ENCODE data around the gene SFR1. TPM values are rescaled to one million over a fixed set of nuclear protein-coding genes. Genes with fewer than 3 reads are reported as not detected.
A peak's percentile ranks its signal among the peaks of the same experiment; 100 is the strongest.

SFR1 gene, protein sequence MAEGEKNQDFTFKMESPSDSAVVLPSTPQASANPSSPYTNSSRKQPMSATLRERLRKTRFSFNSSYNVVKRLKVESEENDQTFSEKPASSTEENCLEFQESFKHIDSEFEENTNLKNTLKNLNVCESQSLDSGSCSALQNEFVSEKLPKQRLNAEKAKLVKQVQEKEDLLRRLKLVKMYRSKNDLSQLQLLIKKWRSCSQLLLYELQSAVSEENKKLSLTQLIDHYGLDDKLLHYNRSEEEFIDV
- total RNA-seq: 5.4 TPM

DNA sequence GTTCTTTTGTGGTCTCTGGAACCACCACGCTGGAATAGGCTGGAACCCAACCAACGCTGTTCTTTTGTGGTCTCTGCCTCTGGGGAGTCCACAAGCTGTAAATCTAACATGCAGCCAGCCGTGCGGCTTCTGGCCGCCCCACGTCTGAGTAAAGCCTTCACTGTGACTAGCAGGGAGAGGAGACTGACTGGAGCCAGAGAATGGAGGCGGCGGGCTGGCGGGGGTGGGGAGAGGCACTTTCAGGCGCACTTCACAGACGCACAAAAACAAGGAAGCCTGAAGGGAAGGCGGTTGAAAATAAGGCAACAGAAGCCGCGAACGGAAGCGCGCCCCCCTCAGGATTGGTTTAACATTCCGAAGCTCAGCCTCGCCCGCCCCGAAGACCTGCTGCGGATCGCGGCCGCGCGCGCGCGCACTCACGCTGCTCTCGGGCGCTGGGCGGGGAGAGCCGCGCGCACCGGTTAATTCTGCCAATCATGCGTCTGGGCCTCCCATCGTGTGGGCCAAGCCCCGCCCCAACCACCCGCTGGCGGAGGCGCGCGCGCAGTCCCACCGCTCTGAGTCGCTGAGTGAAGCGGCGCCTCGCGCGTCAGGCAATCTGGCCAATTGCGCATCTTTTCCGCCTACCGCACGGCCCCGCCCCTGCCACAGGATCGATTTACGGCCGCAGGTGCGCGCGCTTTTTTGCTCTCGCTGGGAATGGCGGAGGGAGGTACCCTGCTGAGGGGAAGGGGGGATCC lies at the start of gene SFR1:
Gene SFR1 (plus strand): TSS at position 687 of the 740 bp plus-strand sequence. CDS start 13 bp downstream, at position 700.
- peak; percentile 97 to 99 (median 99) for DNase-seq (ENCODE audit: low read depth in 2 of 3, low spot score in 2 of 3)

DNA sequence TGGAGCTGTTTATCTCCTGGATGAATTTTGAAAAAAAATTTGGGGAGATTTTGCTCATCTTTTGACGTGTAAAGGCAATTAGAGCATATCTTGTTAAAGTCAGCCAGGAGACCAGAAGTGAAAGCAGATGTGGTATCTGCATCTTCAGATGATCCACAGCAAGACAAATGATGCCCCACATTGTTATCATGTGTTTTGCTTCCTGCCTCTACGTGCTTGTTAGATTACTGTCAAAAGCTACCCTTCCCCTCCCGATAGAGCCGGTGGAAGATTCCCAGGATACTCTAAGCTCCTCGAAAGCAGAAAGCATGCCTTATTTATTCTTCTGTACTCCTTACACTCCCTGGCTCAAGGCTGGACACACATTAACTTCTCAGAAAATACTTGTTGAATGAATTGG lies 49.2 kb upstream of the SFR1 start:
- no peak for DNase-seq (ENCODE audit: low read depth in 2 of 3, low spot score in 2 of 3)

DNA sequence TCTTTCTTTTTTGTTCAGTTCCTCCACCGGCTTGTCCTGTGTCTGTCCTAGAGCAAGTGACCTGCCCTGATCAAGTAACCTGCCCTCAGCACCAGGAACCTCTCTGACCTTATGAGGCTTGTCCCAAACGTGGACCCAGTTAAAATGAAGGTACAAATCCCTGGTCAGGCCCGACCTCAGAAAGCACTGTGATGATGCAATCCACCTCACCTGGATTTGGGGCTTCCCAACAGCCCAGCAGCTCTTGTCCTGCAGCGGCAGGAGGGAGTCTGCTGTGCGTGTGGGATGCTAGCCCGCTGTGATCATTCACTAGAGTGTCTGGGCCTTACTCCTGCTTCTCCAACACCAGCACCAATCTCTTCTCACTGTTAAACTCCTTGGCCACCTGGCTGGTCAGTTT lies 47.5 kb upstream of the SFR1 start:
- DNase-seq (ENCODE audit: low read depth in 2 of 3, low spot score in 2 of 3): no peak

DNA sequence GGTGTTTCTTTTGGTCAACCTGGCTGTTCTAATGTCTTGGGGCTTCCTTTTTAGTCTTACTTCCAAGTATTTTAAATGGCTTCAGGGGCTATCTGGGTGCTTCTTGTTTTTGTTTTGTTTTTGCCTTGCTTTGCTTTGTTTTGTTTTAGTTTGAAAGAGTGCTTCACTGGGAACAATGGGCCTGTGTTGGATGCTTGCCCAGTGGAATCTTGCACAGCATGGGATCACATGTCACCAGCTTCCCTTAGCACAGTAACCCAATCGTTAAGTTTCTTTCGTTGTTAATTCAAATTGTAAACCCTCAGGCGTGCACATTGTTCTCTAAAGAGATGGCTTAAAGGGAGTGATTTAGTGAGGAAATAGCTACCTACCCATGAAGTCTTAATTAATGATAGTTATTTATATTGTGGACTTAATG lies 45.2 kb upstream of the SFR1 start:
- no peak for DNase-seq (ENCODE audit: low read depth in 2 of 3, low spot score in 2 of 3)

DNA sequence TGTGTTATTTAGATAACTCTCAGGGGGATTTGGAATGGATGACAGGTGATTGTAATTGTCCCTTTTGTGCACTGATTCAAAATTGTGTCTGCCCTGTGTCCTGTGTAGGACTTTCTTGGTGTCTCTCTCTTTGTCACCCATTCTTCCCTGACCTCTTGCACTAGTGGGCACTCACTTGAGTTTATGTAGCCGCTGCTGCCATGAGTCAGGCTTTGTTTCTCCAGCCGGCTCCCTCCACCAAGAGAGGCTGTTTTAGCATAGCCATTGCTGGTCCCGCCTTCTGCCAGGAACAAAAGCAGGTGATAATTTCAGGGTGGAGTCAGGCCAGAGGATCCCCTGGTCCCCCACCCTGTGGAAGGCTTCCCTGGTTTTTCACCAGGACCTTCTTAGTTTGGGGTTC lies 44.7 kb upstream of the SFR1 start:
- DNase-seq (ENCODE audit: low read depth in 2 of 3, low spot score in 2 of 3): no peak

DNA sequence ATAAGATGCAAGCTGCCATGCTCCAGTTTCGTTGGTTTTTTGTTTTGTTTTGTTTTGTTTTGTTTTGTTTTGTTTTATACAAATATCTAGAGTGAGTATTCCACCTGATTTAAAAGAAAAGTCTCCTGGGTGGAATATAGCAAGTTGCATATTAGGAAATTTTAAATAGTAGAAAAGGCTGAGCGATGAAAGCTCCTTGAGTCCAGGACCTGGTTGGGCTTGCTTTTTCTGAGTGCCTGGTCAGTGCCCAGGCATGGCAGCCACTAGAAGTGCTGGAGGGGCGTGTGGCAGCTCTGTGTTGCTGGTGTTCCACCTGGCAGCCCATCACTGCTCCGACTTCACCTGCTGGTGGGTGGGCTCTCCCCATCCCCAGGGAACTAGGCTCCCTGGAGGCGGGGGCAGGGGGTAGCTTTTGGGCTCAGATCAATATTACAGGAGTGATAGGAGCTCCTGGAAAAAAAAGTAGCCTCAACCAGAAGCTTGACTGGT lies 44.3 kb upstream of the SFR1 start:
- DNase-seq (ENCODE audit: low read depth in 2 of 3, low spot score in 2 of 3): no peak

DNA sequence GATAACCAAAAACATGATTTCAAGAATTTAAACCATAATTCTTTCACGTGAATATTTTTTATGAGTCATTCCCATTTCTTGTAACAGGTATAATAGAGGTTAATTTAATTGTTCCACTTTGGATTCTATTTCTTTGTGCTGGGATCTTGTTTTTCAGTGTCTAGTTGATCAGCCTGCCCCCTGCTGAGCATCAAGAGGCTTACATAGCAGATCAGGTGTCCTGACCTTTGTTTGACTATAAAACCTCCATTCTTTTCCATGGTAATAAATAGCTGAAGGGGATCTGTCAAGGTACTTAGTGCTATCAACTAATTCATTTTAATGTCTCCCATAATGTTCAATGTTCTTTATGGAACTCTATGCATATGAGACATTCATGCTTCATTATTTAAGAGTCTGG lies 41.2 kb upstream of the SFR1 start:
- peak in 2 of 3 donors; percentile 18 to 43 for DNase-seq (ENCODE audit: low read depth in 2 of 3, low spot score in 2 of 3)

DNA sequence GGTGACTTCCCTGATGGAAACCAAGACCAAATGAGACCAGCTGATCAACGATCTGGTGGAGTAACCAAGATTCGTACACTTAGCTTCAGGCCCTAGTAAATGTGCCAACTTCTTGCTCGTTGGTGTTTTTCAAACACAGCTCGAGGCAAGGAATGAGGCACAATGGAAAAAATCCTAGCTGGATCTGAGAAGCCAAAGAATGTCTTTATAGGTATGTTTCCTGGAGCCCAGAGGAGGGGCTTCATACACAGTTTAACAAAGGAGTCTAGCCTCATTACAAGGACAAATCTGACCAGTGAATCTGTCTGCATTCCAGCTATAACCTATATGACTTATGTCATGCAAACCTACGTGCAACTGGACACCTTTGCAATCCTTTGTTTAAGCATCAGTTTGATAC lies 40.0 kb upstream of the SFR1 start:
- no peak for DNase-seq (ENCODE audit: low read depth in 2 of 3, low spot score in 2 of 3)

DNA sequence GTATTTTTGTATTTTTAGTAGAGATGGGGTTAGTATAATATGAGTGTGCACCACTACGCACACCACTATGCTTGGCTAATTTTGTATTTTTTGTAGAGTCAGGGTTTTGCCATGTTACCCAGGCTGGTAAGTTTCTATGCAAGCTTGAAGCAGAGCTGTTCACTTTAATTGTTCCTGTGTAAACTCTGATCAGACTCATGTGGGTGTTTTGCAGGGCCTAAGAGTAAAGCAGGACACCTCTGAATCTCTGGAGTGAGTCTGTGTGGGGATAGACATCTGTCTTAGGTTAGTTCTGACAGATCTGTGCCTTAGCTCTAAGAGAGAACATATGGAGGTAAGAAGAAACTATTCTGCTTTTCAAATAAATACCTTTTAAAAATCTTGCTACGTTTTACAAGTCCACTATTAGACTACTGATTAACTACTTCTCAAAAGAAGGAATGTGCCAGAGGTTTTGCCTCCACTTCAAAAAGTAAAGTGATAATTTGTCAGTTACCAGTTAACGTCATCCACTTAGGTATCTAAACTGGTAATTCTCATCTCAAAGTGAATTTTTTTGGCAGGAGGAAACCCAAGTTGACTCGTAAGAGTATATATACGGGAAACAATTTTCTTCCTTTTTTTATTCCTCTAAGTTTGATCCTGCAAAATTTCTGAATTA lies 37.4 kb upstream of the SFR1 start:
- DNase-seq (ENCODE audit: low read depth in 2 of 3, low spot score in 2 of 3): no peak

DNA sequence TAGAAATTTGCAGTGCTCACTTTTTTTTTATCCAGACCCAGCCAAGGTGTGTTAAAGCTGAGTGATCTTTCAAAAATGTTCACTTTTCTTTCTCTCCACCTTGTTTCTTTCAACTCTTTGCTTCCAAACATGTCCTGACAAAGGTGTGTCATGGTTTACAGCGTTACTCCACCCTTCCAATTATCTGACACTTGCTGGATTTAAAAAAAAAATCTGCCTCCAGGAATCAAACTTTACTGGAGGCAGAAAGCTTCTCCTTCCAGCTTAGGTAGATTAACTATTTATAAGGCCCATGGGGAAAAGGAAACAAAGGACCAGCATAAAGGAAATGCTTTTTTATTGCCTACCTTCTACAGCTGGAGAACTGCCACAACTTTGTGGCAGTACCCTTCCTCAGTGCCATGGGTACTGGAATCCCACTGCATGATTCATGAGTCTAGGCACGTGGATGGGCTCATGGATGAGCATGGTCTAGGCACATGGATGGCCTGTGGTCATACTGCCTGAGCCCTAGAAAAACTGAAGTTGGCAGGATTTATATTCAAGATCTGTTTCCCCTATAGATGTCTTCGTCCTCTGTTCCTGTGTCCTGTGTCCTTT lies 36.1 kb upstream of the SFR1 start, which contains the start of gene COL17A1:
Gene COL17A1 (minus strand): TSS at position 80 of the 600 bp plus-strand sequence. CDS start 5,207 bp downstream, outside the sequence.
- DNase-seq (ENCODE audit: low read depth in 2 of 3, low spot score in 2 of 3): no peak

DNA sequence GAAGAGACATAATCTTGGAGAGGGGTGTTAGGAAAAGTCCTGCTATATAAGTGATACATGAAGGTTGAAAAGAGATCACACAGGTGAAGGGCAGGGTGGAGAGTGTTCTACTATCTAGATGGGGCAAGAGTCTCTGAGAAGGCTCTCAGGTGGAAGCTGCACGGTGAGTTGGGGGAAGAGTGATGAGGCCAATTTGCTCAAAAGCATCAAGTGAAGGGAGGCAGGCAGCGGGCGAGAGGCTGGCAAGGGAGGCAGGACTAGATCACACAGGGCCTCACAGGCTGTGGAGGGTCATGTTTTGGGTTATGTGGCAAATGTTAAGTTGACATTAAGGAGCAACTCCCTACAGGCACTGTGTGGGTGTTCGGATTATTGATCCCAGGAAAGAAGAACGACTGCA lies 33.7 kb upstream of the SFR1 start:
- DNase-seq (ENCODE audit: low read depth in 2 of 3, low spot score in 2 of 3): no peak

DNA sequence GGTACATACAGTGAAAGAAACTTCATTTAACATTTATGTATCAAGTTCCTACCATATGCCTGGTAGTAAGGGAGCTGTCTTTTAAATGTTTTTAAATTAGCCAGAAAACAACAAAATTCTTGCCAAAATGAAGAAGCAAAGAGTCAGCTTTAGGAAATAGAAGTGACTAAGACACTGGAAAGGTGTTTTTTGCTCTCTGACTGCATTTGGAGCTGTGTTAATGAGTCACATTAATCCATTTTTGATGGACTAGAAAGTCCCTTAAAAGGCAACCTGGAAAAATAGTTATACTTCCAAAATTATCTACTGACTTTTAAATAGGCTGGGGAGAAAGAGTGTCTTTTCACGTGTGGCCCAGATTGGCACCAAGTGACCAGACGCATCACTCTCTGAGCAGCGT lies 32.4 kb upstream of the SFR1 start:
- no peak for DNase-seq (ENCODE audit: low read depth in 2 of 3, low spot score in 2 of 3)

DNA sequence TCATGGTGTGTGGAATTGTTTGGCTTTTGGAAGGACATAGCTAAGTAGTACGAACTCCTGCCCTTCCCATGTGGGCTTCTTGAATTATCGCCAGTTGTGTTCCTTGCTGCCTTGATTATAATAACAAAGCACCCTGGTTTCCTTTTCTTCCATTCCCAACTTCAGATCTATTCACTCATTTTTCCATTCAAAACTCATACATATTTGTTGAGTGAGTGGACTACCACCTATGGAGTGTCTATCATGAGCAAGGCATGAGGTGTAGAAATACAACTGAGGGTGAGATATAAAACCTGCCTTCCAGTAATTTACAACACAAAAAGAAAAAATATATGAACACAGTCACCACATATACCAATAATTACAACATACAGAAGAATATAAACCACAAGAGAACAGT lies 31.4 kb upstream of the SFR1 start:
- no peak for DNase-seq (ENCODE audit: low read depth in 2 of 3, low spot score in 2 of 3)

DNA sequence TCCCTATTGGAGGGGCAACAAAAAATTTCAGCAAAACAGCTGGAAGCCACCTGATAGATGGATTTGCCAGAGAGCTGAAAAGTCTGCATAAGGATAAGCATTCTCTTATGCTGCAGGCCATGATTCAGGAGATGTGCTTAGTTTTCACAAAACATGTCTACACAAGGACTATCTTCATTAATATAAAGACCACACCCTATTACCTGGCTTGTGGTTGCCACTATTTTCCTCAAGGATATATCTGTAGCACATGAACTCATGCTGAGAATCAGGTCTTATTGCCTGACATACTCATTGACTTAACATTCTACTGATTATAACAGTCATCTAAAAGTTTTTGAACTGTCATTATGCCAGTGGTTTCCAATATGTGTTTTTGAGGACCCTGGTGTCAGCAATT lies 29.2 kb upstream of the SFR1 start:
- no peak for DNase-seq (ENCODE audit: low read depth in 2 of 3, low spot score in 2 of 3)

DNA sequence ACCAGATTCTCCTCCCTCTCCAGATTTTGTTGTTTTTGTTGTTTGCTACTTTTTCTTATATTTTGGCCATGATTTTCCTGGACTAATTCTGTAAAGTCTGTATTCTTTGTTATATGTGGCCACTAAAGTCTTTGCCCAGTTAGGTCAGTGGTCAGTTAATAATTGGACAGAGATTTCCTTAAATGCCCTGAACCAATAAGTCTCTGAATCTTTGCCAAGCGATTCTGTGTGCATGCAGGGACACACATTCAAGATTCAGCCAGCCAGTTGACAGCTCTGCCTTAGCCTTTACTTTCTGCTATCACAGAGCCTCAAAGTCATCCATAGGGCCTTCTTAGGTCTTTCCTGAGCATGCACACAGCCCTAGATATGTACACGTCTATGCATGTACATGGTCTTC lies 25.3 kb upstream of the SFR1 start:
- no peak for DNase-seq (ENCODE audit: low read depth in 2 of 3, low spot score in 2 of 3)

DNA sequence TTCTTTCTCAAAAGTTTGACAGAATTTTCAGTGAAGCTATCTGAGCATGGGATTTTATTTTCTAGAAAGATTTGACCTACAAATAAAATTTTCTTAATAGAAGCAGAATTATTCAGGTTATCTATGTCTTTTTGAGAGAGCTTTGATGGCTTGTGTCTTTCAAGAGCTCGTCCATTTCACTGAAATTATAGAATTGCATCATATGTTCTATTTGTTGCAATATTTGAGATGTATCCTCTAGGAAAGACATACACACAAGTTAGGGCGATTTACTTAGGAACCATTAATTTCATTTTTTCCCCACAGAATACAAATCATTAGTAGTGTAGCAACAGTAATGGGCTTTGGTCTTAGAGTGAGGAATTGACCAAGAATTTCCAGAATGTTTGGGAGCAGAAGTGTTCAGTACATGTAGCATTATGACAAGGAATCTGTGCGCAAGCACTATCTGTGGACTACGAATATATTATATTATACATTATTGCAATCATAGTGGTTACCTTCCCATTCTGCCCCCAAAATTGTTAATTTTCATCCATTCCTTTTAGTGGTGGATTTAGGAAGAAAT lies 23.5 kb upstream of the SFR1 start:
- no peak for DNase-seq (ENCODE audit: low read depth in 2 of 3, low spot score in 2 of 3)

DNA sequence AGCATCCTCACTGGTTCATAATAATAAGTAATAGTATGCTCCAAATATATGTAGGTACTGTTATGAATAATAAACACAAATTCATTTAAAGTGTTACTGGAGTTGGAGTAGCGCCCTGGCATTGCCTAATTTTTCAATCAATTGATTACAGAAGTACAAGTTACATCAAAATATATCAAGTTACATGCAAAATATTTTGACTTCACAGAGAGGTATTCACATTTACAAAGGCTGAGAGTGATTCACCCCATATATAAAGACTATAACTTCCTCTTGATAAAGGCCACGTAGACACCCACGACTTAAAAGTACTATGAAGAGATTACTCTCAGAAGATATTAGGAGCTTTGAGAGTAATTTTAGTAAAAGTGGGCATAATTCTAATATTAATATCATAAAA lies 22.7 kb upstream of the SFR1 start:
- no peak for DNase-seq (ENCODE audit: low read depth in 2 of 3, low spot score in 2 of 3)

DNA sequence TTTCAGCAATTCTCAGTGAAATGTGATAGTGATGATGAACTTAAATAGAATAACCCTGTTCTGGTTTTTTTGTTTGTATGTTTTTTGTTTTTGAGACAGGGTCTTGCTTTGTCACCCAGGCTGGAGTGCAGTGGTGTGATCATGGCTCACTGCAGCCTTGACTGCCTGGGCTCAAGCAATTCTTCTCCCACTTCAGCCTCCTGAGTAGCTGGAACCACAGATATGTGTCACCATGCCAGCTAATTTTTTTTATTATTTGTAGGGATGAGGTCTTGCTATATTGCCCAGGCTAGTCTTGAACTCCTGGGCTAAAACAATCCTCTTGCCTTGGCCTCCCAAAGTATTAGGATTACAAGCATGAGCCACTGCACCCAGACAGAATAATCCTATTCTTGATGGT lies 22.0 kb upstream of the SFR1 start:
- no peak for DNase-seq (ENCODE audit: low read depth in 2 of 3, low spot score in 2 of 3)

DNA sequence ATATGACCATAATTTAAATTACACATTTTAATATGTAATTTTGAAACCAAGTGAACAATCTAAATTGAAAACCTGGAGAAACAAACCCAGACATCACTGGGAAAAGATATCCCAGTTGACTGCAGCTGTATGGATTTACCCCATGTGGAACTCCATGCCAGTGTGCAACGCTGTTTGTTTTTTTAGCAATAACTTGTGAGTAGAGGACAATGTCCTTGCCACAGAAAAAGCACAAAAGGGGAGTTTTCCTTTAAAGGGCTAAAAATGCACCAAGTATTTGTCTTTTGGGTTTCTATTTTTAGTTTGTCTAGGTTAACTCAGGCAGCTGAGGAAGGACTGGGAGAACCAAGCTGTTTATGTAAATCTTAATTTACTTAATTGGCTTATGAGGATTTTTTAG lies 21.2 kb upstream of the SFR1 start:
- no peak for DNase-seq (ENCODE audit: low read depth in 2 of 3, low spot score in 2 of 3)

DNA sequence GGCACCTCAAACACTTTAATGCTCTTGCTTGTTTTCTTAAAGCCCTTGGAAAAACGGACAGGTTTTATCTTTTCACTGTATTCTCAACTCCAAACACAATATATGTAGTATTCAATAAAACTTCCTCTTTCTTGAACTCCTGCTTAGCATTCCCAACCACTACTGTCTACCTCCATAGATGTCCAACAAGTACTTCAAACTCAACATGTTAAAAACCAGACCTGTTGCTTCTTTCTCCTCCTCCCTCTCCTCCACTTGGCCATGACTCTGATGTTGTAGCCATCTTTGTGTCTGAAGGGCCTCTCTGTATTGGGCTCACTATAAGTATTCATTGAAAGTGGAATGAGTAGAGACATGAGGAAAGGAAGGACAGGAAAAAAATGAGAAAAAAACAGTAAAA lies 20.1 kb upstream of the SFR1 start:
- DNase-seq (ENCODE audit: low read depth in 2 of 3, low spot score in 2 of 3): no peak

DNA sequence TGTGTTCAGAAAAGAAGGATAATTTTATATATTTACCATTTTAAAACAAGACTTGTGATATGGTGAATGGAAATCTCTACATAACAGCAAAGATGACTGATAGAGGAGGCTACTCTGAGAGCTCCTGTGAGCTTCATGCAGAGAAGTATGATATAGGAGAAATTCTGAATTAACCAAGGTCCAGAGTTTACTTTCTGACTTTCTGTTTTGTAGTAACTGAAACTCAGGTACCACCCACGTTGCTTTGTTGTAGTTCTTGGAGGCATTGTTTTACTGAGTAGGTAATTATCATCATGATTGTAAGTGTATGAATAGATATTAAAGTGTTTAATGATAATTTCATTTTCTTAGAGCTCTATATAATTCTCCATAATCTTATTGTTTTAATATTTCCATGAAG lies 18.0 kb upstream of the SFR1 start:
- no peak for DNase-seq (ENCODE audit: low read depth in 2 of 3, low spot score in 2 of 3)

All from hematopoietic multipotent progenitor cell (in vitro differentiated cells).